ENCODE results near the gene NONO.
A peak's percentile ranks its signal among the peaks of the same experiment; 100 is the strongest.
"Not testable (repeated sequence)": the region's sequence is repeated elsewhere in the genome, so short reads cannot be mapped to it uniquely, and the experiment has no call there.

Gene NONO

DNA sequence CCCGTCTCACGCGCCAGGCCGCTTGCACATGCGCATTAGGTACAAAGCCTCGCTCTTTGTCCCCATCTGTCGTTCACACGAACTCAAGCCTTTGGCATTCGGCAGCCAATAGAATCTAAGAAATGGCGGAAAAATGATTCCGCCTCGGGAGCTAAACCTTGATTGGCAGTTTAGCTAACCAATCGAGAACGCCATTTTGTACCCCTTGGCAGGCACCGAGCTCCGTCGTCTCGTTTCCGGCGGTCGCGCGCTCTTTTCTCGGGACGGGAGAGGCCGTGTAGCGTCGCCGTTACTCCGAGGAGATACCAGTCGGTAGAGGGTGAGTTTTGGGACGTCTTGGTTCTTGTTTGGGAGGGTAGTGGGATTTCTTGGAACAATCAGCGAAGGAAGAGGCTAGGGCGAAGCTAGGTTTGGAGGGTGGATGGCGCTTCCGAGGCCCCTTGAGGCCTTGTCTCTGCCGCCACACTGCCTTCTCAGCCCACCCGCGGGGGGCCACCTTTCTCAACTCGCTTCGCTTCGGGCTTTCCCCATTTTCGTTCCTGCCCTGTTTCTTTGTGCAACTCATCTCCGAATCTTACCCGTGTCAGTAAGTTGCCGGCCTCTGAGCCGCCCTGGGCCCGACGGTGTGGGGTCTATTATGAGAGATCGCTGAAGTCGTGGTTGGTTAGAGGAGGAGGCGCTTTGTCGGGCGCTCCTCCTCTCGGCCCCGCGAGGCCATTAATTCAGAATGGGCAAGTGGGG lies at the start of gene NONO:
Gene NONO, plus strand, starts transcription at position 233 of the 741 bp plus-strand sequence. CDS start 7,003 bp downstream, outside the sequence.
- DNase-seq (ENCODE audit: low spot score): peak; percentile 98

DNA sequence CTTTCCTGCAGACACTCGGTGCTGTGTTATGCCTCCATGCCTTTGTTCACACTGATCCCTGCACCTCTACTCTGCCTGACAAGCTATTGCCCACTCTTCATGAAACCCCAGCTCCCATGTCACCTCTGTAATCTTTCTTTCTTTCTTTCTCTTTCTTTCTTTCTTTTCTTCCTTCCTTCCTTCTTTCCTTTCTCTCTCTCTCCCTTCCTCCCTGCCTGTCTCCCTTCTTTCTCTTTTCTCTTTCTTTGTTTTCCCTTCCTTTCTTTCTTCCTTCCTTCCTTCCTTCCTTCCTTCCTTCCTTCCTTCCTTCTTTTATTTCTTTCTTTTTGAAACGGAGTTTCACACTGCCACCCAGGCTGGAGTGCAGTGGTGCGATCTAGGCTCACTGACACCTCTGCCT lies 48.0 kb upstream of the NONO start:
- no peak for DNase-seq (ENCODE audit: low spot score)

DNA sequence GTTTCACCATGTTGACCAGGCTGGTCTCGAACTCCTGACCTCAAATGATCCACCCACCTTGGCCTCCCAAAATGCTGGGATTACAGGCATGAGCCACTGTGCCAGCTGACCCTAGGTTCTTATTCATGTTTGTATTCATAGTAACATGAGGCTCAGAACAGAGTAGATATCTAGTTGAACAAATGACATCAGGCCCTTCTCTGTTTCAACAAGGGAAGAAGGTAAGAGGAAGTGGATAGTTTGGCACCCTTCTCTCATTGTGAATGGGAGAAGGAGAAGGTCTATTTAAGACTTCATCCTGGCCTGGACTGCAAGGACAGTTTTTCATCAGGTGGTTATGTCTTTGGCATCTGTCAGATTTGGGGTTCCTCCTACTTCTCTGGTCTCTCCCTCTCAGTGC lies 46.6 kb upstream of the NONO start:
- DNase-seq (ENCODE audit: low spot score): no peak

DNA sequence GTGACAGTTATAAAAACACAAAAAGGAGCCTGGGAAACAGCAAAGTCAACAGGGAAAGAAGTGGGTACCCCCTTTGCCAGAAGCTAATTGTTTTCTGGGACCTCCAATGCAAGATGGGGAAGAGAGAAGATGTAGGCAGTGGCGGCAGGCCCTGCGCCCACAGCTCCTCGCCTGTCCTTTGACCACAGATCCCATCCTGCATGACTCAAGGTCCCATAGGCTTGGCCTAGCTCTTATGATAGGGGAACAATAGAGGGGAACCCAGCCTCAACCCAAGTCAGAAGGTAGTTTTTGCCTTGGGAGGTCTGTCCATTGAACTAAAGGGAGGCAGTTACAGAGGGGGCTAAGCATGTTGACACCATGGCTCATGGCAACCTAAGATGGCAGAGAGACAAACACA lies 43.7 kb upstream of the NONO start:
- no peak for DNase-seq (ENCODE audit: low spot score)

DNA sequence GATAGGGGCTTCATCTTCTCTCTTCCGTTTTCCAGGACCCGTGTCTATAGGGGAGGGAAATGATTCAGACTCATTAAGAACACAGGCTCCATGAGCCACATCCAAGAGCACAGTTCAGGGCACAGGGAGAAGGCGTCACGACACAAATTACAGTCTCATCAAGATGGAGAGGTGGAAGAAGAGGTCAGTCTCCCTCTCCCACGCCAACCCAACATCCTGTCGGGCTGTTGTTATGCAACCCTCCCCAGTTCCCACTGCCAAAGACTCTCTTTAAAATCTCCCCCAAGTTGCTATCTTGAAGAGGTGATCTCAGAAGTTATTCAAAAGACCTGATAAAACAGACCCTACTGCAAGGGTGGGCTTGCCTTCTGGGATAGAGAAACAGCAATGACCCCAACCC lies 42.1 kb upstream of the NONO start:
- DNase-seq (ENCODE audit: low spot score): no peak

GRCh38 chrX:71244359-71245128 lies 38.9 kb upstream of the NONO start:
- no peak for DNase-seq (ENCODE audit: low spot score)

- no peak for DNase-seq (ENCODE audit: low spot score)
These were observed 38.3 kb upstream of the NONO start for GRCh38 chrX:71245159-71245558.

DNA sequence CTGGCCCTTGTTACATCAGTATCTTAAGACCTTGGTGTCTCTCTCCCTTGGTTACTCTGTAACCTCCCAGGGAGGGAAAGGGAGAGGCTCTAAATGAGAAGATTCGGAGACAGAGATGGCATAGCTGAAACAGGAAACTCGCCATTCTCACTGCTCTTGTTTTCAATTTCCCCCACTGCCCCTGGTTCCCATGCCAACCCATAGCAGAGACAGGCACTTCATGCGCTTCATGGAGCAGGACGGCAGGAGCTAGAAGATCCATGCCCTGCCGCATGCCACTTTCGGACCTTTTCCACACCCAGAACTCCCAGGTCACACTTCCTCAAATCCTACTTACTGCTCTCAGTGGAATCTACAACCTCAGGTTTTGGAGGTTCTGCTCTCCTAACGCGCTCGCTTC lies 32.6 kb upstream of the NONO start:
- no peak for DNase-seq (ENCODE audit: low spot score)

GRCh38 chrX:71251466-71251973 lies 31.9 kb upstream of the NONO start:
- DNase-seq (ENCODE audit: low spot score): no peak

DNA sequence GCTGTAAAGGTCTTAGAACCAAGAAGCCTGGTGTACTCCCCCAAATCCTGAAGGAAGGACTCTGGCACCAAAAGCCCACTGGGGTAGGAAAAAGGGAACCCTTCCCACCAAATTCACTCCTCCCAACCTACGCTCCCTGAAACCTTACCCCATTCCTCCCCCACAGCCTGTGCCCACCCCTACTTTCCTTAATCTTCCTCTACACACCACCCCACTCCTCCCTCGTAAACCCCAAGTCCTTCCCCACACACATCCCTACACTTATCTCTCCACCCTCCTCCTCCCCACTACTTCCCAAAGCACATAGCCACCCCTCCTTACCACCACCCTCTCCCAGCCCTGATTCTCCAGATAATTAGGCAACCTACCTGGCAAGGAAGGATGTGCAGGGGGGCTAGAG lies 31.2 kb upstream of the NONO start:
- DNase-seq (ENCODE audit: low spot score): no peak

DNA sequence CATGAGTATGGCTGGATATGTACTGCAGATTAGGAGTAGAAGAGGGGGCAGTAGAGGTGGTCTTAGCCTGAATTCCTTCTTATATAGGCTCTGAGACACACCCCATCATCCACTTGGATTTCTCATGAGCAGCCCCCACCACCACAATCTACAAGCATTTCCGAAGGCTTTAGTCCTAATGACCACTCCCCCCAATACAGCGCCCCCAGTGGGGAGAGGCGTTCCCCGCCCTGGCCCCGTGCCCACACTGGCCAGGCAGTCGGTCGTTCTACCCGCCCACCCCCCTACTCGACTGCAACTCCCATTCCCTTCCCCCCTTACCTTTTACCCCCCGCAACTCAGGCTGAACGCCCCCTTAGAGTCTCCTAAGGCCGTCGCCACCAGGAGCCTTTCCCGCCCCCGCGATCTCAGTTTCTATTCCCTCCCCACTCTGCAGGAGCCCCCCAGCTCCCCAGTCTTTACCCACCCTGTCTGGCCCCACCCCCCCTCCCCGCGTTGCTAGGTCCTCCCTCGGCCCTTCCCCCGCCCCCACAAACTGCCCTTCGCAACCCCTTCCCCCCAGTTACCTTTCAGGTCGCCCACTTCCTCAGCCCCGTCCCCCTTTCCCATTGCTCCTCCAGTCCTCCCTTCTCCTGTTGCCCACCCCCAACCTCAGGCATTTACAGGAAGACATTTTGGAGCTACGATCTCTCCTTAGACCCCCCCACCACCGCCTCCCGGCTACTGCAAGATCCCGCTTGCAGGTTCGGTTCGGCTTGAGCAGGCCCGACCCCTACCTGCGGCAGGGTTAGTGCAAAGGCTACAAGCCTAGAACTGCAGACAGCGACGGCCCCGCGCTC lies 30.0 kb upstream of the NONO start:
- peak; percentile 14 for DNase-seq (ENCODE audit: low spot score)

- DNase-seq (ENCODE audit: low spot score): peak; percentile 21
These were observed 29.1 kb upstream of the NONO start, which contains the start of gene ZMYM3 for GRCh38 chrX:71254092-71254963. ZMYM3 (minus strand) TSS chrX:71254140; CDS start chrX:71253255, 885 bp downstream.

GRCh38 chrX:71256051-71256450 lies 27.4 kb upstream of the NONO start:
- no peak for DNase-seq (ENCODE audit: low spot score)

DNA sequence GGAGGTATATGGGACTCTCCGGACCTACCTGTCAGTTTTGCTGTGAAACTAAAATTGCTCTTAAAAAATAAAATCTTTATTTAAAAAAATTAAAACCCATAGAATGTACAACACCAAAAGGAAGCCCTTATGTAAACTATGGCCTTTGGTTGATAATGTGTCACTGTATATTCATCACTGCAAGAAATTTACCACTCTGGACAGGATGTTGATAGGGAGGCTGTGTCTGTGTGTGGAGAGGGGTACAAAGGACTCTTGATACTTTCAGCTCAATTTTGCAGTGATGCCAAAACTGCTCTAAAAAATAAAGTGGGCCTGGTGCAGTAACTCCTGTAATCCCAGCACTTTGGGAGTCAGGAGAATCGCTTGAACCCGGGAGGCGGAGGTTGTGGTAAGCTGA lies 26.6 kb upstream of the NONO start:
- no peak for DNase-seq (ENCODE audit: low spot score)

DNA sequence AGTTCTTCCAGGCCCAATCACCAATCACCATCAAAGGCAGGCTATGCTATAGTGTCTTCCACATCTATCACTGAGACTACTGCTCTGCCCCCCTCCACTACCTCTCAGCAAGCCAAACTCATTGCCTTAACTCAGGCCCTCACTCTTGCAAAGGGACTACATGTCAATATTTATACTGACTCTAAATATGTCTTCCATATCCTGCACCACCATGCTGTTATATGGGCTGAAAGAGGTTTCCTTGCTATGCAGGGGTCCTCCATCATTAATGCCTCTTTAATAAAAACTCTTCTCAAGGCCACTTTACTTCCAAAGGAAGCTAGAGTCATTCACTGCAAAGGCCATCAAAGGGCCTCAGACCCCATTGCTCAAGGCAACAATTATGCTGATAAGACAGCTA lies 14.8 kb upstream of the NONO start:
- DNase-seq (ENCODE audit: low spot score): not testable (repeated sequence)

- no peak for DNase-seq (ENCODE audit: low spot score)
These were observed 13.5 kb upstream of the NONO start for GRCh38 chrX:71269801-71270395.

- not testable (repeated sequence) for DNase-seq (ENCODE audit: low spot score)
These were observed 11.1 kb upstream of the NONO start for GRCh38 chrX:71272313-71272712.

DNA sequence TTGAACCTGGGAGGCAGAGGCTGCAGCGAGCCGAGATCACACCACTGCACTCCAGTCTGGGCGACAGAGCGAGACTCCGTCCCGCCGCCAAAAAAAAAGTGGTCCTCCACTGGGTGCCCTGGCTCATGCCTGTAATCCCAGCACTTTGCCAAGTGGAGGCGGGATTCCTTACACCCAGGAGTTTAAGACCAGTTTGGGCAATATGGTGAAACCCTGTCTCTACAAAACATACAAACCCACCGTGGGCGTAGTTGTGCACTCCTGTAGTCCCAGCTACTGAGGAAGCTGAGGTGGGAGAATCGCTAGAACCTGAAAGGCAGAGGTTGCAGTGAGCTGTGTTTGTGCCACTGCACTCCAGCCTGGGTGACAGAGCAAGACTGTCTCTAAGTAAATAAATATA lies 2.1 kb upstream of the NONO start:
- DNase-seq (ENCODE audit: low spot score): not testable (repeated sequence)

GRCh38 chrX:71282514-71283402 lies 677 bp upstream of the NONO start:
- DNase-seq (ENCODE audit: low spot score): no peak

GRCh38 chrX:71285929-71286328 lies 2.5 kb downstream of the NONO start:
- no peak for DNase-seq (ENCODE audit: low spot score)

Measured in hematopoietic multipotent progenitor cell treated with erythropoietin and hydrocortisone succinate and interleukin-3 and kit ligand, for 17 days (in vitro differentiated cells).